ENCODE measurements around the gene CACNB2.
A peak's percentile ranks its signal among the peaks of the same experiment; 100 is the strongest.

- TF ChIP-seq CTCF (IDR thresholded peaks at IDR 0.05): peak in 1 of 4 experiments; percentile 26
- no peak for TF ChIP-seq EP300 (IDR thresholded peaks at IDR 0.05)
- peak; percentile 35 for TF ChIP-seq POLR2AphosphoS5 (IDR thresholded peaks at IDR 0.05)
Measured at GRCh38 chr10:18240185-18240882, 100.1 kb downstream of the CACNB2 start.

All from gastroesophageal sphincter (tissue), 3 donors.